Endothelial cell of umbilical vein (primary cell): ENCODE measurements around the gene MOB3B.

ENCODE experiments used
- EZH2 ChIP-seq: IDR thresholded peaks from 2 replicates; pipeline ENCODE4 v1.6.1; 2012; ENCODE audit warnings: borderline replicate concordance, low read depth, mild to moderate bottlenecking, moderate library complexity, low read length, inconsistent platforms; ENCODE audit not compliant: severe bottlenecking
- POLR2A ChIP-seq: IDR thresholded peaks from 2 replicates; pipeline ENCODE4 v1.6.1; 2012; ENCODE audit warnings: low read depth, mild to moderate bottlenecking, control low read depth, low read length
- POLR2AphosphoS5 ChIP-seq: IDR thresholded peaks from 2 replicates; pipeline ENCODE4 v1.6.1; 2012; ENCODE audit warnings: low read depth, mild to moderate bottlenecking, control low read depth, low read length, moderate library complexity; ENCODE audit not compliant: insufficient read depth
- TF ChIP-seq, protein P1 (sequence below), 2 donors: IDR thresholded peaks; 1 replicate in 1 of 2; 2 replicates in 1 of 2; pipeline ENCODE4 v1.5.1; 2011; ENCODE audit warnings: low read length in 2 of 2, mild to moderate bottlenecking in 2 of 2, moderate library complexity in 2 of 2, control low read depth in 1 of 2, inconsistent platforms in 1 of 2, low read depth in 1 of 2; ENCODE audit not compliant: insufficient read depth in 1 of 2; ENCODE audit errors: extremely low read depth in 1 of 2

- TF ChIP-seq POLR2AphosphoS5 (no peak), EZH2 (no peak), POLR2A (no peak)
- TF ChIP-seq, protein P1, sequence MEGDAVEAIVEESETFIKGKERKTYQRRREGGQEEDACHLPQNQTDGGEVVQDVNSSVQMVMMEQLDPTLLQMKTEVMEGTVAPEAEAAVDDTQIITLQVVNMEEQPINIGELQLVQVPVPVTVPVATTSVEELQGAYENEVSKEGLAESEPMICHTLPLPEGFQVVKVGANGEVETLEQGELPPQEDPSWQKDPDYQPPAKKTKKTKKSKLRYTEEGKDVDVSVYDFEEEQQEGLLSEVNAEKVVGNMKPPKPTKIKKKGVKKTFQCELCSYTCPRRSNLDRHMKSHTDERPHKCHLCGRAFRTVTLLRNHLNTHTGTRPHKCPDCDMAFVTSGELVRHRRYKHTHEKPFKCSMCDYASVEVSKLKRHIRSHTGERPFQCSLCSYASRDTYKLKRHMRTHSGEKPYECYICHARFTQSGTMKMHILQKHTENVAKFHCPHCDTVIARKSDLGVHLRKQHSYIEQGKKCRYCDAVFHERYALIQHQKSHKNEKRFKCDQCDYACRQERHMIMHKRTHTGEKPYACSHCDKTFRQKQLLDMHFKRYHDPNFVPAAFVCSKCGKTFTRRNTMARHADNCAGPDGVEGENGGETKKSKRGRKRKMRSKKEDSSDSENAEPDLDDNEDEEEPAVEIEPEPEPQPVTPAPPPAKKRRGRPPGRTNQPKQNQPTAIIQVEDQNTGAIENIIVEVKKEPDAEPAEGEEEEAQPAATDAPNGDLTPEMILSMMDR (IDR thresholded peaks at IDR 0.05; ENCODE audit: extremely low read depth in 1 of 2, insufficient read depth in 1 of 2, low read depth in 1 of 2, low read length in 2 of 2), result no peak
Observed at GRCh38 chr9:27527702-27528075, 1.9 kb downstream of the MOB3B start.
